ENCODE measurements around the gene NLGN2. TPM values are rescaled to one million over a fixed set of nuclear protein-coding genes. Genes with fewer than 3 reads are reported as not detected.

NLGN2 gene
- total and polyA plus RNA-seq, 9 donors: 11.4 to 76.2 (median 49.4) TPM

DNA sequence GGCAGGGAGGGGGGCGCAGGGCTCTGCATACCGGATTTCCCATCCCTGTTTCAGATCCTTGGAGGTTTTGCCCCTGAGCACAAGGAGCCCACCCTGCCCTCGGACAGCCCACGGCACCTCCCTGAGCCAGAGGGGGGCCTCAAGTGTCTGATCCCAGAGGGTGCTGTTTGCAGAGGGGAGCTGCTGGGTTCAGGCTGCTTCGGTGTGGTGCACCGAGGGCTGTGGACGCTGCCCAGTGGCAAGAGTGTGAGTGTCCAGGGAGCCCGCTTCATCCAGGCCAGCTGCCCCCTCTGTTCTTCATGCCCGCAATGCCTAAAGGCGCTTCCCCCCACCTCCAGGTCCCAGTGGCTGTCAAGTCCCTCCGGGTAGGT, 24.3 kb upstream of the NLGN2 start:
- intact Hi-C loops (cut with DNase I): no loop called here
- Histone ChIP-seq H3K9me3 (no peaks in the 10 kb centered on the region), H3K4me1 (ENCODE audit: insufficient read depth) (peaks cover 19% of the 10 kb centered on the region), H3K36me3 (no peaks in the 10 kb centered on the region), H3K27me3 (no peaks in the 10 kb centered on the region), H3K27ac (peak overlapping the region in 1 of 2 donors; percentile 32), H3K4me3 (peak overlapping the region; percentile 20)
- peak in 1 of 5 donors; percentile 50 for DNase-seq
- TF ChIP-seq POLR2A (IDR thresholded peaks at IDR 0.05) (no peak), EP300 (IDR thresholded peaks at IDR 0.05) (no peak)
- TF ChIP-seq, protein P1, sequence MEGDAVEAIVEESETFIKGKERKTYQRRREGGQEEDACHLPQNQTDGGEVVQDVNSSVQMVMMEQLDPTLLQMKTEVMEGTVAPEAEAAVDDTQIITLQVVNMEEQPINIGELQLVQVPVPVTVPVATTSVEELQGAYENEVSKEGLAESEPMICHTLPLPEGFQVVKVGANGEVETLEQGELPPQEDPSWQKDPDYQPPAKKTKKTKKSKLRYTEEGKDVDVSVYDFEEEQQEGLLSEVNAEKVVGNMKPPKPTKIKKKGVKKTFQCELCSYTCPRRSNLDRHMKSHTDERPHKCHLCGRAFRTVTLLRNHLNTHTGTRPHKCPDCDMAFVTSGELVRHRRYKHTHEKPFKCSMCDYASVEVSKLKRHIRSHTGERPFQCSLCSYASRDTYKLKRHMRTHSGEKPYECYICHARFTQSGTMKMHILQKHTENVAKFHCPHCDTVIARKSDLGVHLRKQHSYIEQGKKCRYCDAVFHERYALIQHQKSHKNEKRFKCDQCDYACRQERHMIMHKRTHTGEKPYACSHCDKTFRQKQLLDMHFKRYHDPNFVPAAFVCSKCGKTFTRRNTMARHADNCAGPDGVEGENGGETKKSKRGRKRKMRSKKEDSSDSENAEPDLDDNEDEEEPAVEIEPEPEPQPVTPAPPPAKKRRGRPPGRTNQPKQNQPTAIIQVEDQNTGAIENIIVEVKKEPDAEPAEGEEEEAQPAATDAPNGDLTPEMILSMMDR (IDR thresholded peaks at IDR 0.05): no peak
- WGBS, 3 donors: 51 to 78% (median 66%) methylated on average over 7 to 11 of the region's 11 CpGs

DNA sequence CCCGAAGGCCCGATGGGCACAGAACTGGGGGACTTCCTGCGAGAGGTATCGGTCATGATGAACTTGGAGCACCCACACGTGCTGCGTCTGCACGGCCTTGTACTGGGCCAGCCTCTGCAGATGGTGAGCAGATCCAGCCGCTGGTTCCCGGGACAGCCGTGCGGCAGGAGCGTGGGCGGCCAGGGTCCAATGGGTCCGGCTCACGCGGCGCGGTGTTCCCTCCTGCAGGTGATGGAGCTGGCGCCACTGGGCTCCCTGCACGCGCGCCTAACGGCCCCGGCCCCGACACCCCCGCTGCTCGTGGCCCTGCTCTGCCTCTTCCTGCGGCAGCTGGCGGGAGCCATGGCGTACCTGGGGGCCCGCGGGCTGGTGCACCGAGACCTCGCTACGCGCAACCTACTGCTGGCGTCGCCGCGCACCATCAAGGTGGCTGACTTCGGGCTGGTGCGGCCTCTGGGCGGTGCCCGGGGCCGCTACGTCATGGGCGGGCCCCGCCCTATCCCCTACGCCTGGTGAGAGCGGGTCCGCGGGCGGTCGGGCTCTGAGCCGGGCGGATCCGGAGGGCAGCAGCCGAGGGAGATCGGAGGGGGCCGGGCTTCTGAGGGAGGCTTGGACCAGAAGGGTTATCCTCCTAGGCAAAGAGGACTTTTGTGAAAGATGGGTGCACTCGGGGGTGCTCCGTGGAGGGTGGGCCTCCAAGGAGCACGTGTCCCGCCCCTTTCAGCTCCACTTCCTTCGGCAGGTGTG, 23.7 kb upstream of the NLGN2 start:
- Histone ChIP-seq H3K27me3 (no peaks in the 10 kb centered on the region), H3K9me3 (no peaks in the 10 kb centered on the region), H3K27ac (peak overlapping the region in 1 of 2 donors; percentile 32), H3K4me3 (peak overlapping the region; percentile 20), H3K36me3 (no peaks in the 10 kb centered on the region), H3K4me1 (ENCODE audit: insufficient read depth) (peaks cover 19% of the 10 kb centered on the region)
- DNase-seq: peak in 4 of 5 donors; percentile 54 to 75 (median 62)
- TF ChIP-seq, protein P1 (IDR thresholded peaks at IDR 0.05): no peak
- TF ChIP-seq EP300 (IDR thresholded peaks at IDR 0.05) (no peak), POLR2A (IDR thresholded peaks at IDR 0.05) (no peak)
- intact Hi-C loops (cut with DNase I): no loop called here
- 1 to 2% (median 1%) methylated on average over 35 to 65 of the region's 65 CpGs for WGBS, 3 donors

DNA sequence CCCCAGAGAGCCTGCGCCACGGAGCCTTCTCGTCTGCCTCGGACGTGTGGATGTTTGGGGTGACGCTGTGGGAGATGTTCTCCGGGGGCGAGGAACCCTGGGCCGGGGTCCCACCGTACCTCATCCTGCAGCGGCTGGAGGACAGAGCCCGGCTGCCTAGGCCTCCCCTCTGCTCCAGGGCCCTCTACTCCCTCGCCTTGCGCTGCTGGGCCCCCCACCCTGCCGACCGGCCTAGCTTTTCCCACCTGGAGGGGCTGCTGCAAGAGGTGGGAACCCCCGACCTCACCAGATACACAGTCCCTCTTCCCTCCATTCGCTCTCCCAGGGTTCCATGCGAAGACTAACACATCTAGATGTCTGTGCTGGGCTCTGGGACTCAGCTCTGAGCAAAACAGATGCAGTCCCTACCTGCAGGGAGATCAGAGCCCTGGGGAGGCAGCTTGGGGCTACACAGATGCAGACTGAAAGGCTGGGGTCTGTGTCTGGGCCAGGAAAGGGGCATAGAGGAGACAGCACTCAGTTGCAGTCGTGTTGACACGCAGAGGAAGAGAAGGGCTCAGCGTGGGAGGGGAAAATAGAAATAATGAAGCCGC, 23.1 kb upstream of the NLGN2 start:
- Histone ChIP-seq H3K4me1 (ENCODE audit: insufficient read depth) (peaks cover 19% of the 10 kb centered on the region), H3K36me3 (no peaks in the 10 kb centered on the region), H3K27me3 (no peaks in the 10 kb centered on the region), H3K9me3 (no peaks in the 10 kb centered on the region), H3K4me3 (peak overlapping the region; percentile 20), H3K27ac (peak overlapping the region in 1 of 2 donors; percentile 32)
- no peak for DNase-seq
- WGBS, 3 donors: 24 to 36% (median 33%) methylated on average over 23 of the region's 23 CpGs
- TF ChIP-seq, protein P1 (IDR thresholded peaks at IDR 0.05): no peak
- no peak for TF ChIP-seq EP300 (IDR thresholded peaks at IDR 0.05)
- no peak for TF ChIP-seq POLR2A (IDR thresholded peaks at IDR 0.05)
- intact Hi-C loops (cut with DNase I): no loop called here

DNA sequence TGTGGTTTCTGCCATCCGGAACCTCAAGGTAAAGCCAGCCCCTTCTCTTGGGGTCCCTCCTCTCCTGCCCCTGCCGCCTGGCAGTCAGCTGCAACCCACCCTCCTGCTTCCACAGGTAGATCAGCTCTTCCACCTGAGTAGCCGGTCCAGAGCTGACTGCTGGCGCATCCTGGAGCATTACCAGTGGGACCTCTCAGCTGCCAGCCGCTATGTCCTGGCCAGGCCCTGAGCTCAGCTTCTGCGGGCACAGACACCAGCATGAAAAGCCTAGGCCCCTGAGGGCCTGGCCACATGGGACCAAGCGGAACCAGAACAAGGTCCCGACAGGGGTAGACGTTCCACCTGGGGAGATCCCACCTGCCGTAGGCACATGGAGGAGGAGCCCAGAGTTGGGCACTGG, 18.8 kb upstream of the NLGN2 start:
- 90 to 92% (median 92%) methylated on average over 10 of the region's 10 CpGs for WGBS, 3 donors
- H3K27ac ChIP-seq: no peak overlapping the region
- H3K9me3 ChIP-seq: no peaks in the 10 kb centered on the region
- peaks cover 8% of the 10 kb centered on the region for H3K4me1 ChIP-seq (ENCODE audit: insufficient read depth)
- no peak overlapping the region for H3K4me3 ChIP-seq
- intact Hi-C loops (cut with DNase I): no loop called here
- no peaks in the 10 kb centered on the region for H3K27me3 ChIP-seq
- TF ChIP-seq, protein P1 (IDR thresholded peaks at IDR 0.05): no peak
- TF ChIP-seq EP300 (IDR thresholded peaks at IDR 0.05) (no peak), POLR2A (IDR thresholded peaks at IDR 0.05) (no peak)
- no peaks in the 10 kb centered on the region for H3K36me3 ChIP-seq
- no peak for DNase-seq
